HepG2 (cell line): ENCODE measurements around the gene WWC1. TPM values are rescaled to one million over a fixed set of nuclear protein-coding genes. Genes with fewer than 3 reads are reported as not detected.

Experiments
- DMTF1 ChIP-seq: sonication (generic); formaldehyde crosslinking; IDR thresholded peaks from 2 replicates; pipeline ENCODE4 v1.4.0; 2020; ENCODE audit warnings: mild to moderate bottlenecking, missing genetic modification reagents
- ETS1 ChIP-seq: sonication (generic); formaldehyde crosslinking; IDR thresholded peaks from 2 replicates; pipeline ENCODE4 v1.4.0; 2020; ENCODE audit warnings: missing genetic modification reagents
- FOXK1 ChIP-seq: sonication (generic); formaldehyde crosslinking; IDR thresholded peaks from 2 replicates; pipeline ENCODE4 v1.4.0; 2020; ENCODE audit warnings: low read depth, missing genetic modification reagents, borderline replicate concordance
- LCORL ChIP-seq, 2 experiments: fragments of 450-650 bp in 1 of 2; sonication (generic) in 1 of 2; formaldehyde crosslinking in 1 of 2; IDR thresholded peaks; 2 replicates each; pipeline versions ENCODE4 v1.5.0 to v1.6.1; 2017 to 2020; ENCODE audit warnings: antibody characterized with exemption in 1 of 2, missing genetic modification reagents in 1 of 2
- MIER3 ChIP-seq: IDR thresholded peaks from 2 replicates; pipeline ENCODE4 v1.6.1; 2016; ENCODE audit warnings: missing compliant biosample characterization, borderline replicate concordance
- SIX4 ChIP-seq: sonication (generic); formaldehyde crosslinking; IDR thresholded peaks from 2 replicates; pipeline ENCODE4 v1.4.0; 2020; ENCODE audit warnings: missing genetic modification reagents
- SNAPC5 ChIP-seq: sonication (generic); formaldehyde crosslinking; IDR thresholded peaks from 2 replicates; pipeline ENCODE4 v1.8.1; 2023; ENCODE audit warnings: mild to moderate bottlenecking, missing genetic modification reagents, borderline replicate concordance
- SUZ12 ChIP-seq: fragments of 150-350 bp; IDR thresholded peaks from 2 replicates; pipeline ENCODE4 v1.6.1; 2014; ENCODE audit warnings: low read depth, low read length
- TARDBP ChIP-seq: sonication (generic); formaldehyde crosslinking; IDR thresholded peaks from 2 replicates; pipeline ENCODE4 v1.8.0; 2022; ENCODE audit warnings: mild to moderate bottlenecking, missing genetic modification reagents
- TP53 ChIP-seq: sonication (generic); formaldehyde crosslinking; conservative IDR thresholded peaks from 2 replicates; pipeline ENCODE4 v1.4.0; 2020; ENCODE audit warnings: missing genetic modification reagents
- TRAFD1 ChIP-seq: sonication (generic); formaldehyde crosslinking; IDR thresholded peaks from 2 replicates; pipeline ENCODE4 v1.5.1; 2020; ENCODE audit warnings: missing genetic modification reagents, mild to moderate bottlenecking, borderline replicate concordance
- XRCC5 ChIP-seq: fragments of 200-400 bp; formaldehyde crosslinking; optimal IDR thresholded peaks from 2 replicates; pipeline ENCODE3; 2017; ENCODE audit warnings: mild to moderate bottlenecking, low read length
- ZNF326 ChIP-seq: sonication (generic); formaldehyde crosslinking; IDR thresholded peaks from 2 replicates; pipeline ENCODE4 v1.4.0; 2020; ENCODE audit warnings: missing genetic modification reagents, borderline replicate concordance
- ZNF496 ChIP-seq: sonication (generic); formaldehyde crosslinking; IDR thresholded peaks from 2 replicates; pipeline ENCODE4 v1.8.1; 2023; ENCODE audit warnings: mild to moderate bottlenecking, moderate library complexity, missing genetic modification reagents; ENCODE audit not compliant: insufficient replicate concordance
- ZSCAN12 ChIP-seq: sonication (generic); formaldehyde crosslinking; IDR thresholded peaks from 2 replicates; pipeline ENCODE4 v1.9.0; 2021; ENCODE audit warnings: mild to moderate bottlenecking, missing genetic modification reagents
- ZSCAN5A ChIP-seq: sonication (generic); formaldehyde crosslinking; IDR thresholded peaks from 2 replicates; pipeline ENCODE4 v1.8.0; 2022; ENCODE audit warnings: mild to moderate bottlenecking, missing genetic modification reagents, borderline replicate concordance
- polyA plus RNA-seq, 8 experiments: library from polyadenylated mRNA; depleted of rRNA in 3 of 8; stranded (reverse) in 7 of 8; unstranded in 1 of 8; fragments of >200 nt; fragmentation: Illumina TruSeq in 4 of 8; extraction: Trizol in 4 of 8; gene quantifications; 2 replicates each; pipeline versions ENCODE4 v1.2.1 to v1.2.3, GENCODE V29; 2011 to 2016; ENCODE audit warnings: low read depth in 4 of 8, missing spikeins in 1 of 8, mixed read lengths in 1 of 8; ENCODE audit not compliant: insufficient read depth in 1 of 8
- total RNA-seq, 5 experiments: library from RNA; depleted of rRNA; stranded (reverse); fragments of >200 nt; fragmentation: Illumina TruSeq; extraction: Trizol; gene quantifications; 2 replicates each; pipeline ENCODE4 v1.2.3, GENCODE V29; 2016; ENCODE audit warnings: low read depth in 1 of 5
- TF ChIP-seq, protein P1 (sequence below): sonication (generic); IDR thresholded peaks from 2 replicates; pipeline ENCODE4 v1.6.1; 2016; ENCODE audit warnings: low read depth, borderline replicate concordance
- TF ChIP-seq, protein P2 (sequence below): sonication (generic); formaldehyde crosslinking; IDR thresholded peaks from 2 replicates; pipeline ENCODE4 v1.4.0; 2020; ENCODE audit warnings: mild to moderate bottlenecking, low read depth, missing genetic modification reagents

The WWC1 gene
- total and polyA plus RNA-seq, 2 of the 13 experiments (the other 11 are each of a cell fraction or from before 2014, with no cell fraction given): 8.3 to 17.9 TPM

- TF ChIP-seq TRAFD1: no peak
- TF ChIP-seq ETS1: no peak
- TF ChIP-seq XRCC5: peak; percentile 38
- TF ChIP-seq DMTF1 (CRISPR knock-in tag): no peak
- no peak for TF ChIP-seq ZSCAN5A (CRISPR knock-in tag)
- 0 out of 2 replicates have a peak, but pooled peaks have one; percentile 61 for TF ChIP-seq SNAPC5 (CRISPR knock-in tag)
- no peak for TF ChIP-seq SIX4 (CRISPR knock-in tag)
- TF ChIP-seq, protein P1, sequence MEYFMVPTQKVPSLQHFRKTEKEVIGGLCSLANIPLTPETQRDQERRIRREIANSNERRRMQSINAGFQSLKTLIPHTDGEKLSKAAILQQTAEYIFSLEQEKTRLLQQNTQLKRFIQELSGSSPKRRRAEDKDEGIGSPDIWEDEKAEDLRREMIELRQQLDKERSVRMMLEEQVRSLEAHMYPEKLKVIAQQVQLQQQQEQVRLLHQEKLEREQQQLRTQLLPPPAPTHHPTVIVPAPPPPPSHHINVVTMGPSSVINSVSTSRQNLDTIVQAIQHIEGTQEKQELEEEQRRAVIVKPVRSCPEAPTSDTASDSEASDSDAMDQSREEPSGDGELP: no peak
- no peak for TF ChIP-seq ZSCAN12 (CRISPR knock-in tag)
- TF ChIP-seq ZNF496 (CRISPR knock-in tag): no peak
- TF ChIP-seq ZNF326 (CRISPR knock-in tag): no peak
- TF ChIP-seq TP53 (CRISPR knock-in tag): no peak
- TF ChIP-seq TARDBP (CRISPR knock-in tag): peak; percentile 31; the same call in 1 of the 2 replicates
- TF ChIP-seq, protein P2, sequence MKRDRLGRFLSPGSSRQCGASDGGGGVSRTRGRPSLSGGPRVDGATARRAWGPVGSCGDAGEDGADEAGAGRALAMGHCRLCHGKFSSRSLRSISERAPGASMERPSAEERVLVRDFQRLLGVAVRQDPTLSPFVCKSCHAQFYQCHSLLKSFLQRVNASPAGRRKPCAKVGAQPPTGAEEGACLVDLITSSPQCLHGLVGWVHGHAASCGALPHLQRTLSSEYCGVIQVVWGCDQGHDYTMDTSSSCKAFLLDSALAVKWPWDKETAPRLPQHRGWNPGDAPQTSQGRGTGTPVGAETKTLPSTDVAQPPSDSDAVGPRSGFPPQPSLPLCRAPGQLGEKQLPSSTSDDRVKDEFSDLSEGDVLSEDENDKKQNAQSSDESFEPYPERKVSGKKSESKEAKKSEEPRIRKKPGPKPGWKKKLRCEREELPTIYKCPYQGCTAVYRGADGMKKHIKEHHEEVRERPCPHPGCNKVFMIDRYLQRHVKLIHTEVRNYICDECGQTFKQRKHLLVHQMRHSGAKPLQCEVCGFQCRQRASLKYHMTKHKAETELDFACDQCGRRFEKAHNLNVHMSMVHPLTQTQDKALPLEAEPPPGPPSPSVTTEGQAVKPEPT (CRISPR knock-in tag): no peak
- no peak for TF ChIP-seq SUZ12
- TF ChIP-seq LCORL (IDR thresholded peaks at IDR 0.05): no peak
- peak; percentile 88 for TF ChIP-seq LCORL (CRISPR knock-in tag; IDR thresholded peaks at IDR 0.05)
- no peak for TF ChIP-seq FOXK1
- no peak for TF ChIP-seq MIER3 (CRISPR knock-in tag)
Measured at GRCh38 chr5:168291342-168291963, at the start of gene WWC1 (continued).
